Lung (tissue), 16 donors: ENCODE data around the gene ADAM17. TPM values are rescaled to one million over a fixed set of nuclear protein-coding genes. Genes with fewer than 3 reads are reported as not detected.

Experiments used
- ATAC-seq: fragments of 200-7000 bp; cut with Tn5 transposase; one replicate; pipeline ENCODE4 v1.9.1; 2020; ENCODE audit warnings: moderate number of reproducible peaks; ENCODE audit not compliant: insufficient read depth, low FRiP score
- DNase-seq, 3 donors: peaks; one replicate each; pipeline ENCODE4 v3.0.0-alpha.2; 2013 to 2017
- H3K27ac ChIP-seq, 2 donors: one replicate each; pipeline ENCODE4 v1.5.1; 2013; ENCODE audit warnings: mild to moderate bottlenecking in 2 of 2, moderate library complexity in 2 of 2, control low read depth in 1 of 2, inconsistent platforms in 1 of 2, low read depth in 1 of 2, low read length in 1 of 2
- H3K27me3 ChIP-seq, 3 donors: one replicate each; pipeline ENCODE4 v1.5.1; 2013; ENCODE audit warnings: low read length in 2 of 3; ENCODE audit not compliant: control insufficient read depth in 3 of 3, insufficient read depth in 3 of 3
- H3K36me3 ChIP-seq, 4 donors: one replicate each; pipeline ENCODE4 v1.5.1; 2013; ENCODE audit warnings: low read length in 4 of 4, mild to moderate bottlenecking in 1 of 4, moderate library complexity in 1 of 4; ENCODE audit not compliant: control insufficient read depth in 4 of 4, insufficient read depth in 4 of 4
- H3K4me1 ChIP-seq, 5 donors: one replicate each; pipeline ENCODE4 v1.5.1; 2013; ENCODE audit warnings: low read length in 5 of 5, mild to moderate bottlenecking in 2 of 5, moderate library complexity in 1 of 5; ENCODE audit not compliant: control insufficient read depth in 5 of 5, insufficient read depth in 5 of 5
- H3K4me3 ChIP-seq: one replicate; pipeline ENCODE4 v1.5.1; 2013; ENCODE audit warnings: mild to moderate bottlenecking, control low read depth, moderate library complexity
- H3K9ac ChIP-seq, 2 donors: one replicate each; pipeline ENCODE4 v1.5.1; 2013; ENCODE audit warnings: low read length in 2 of 2, control low read depth in 1 of 2; ENCODE audit not compliant: insufficient read depth in 1 of 2
- H3K9me3 ChIP-seq, 4 donors: one replicate each; pipeline ENCODE4 v1.5.1; 2013; ENCODE audit warnings: low read length in 3 of 4, mild to moderate bottlenecking in 1 of 4, moderate library complexity in 1 of 4; ENCODE audit not compliant: control insufficient read depth in 4 of 4, insufficient read depth in 3 of 4
- WGBS, 2 donors: extraction: QIAGEN DNeasy Blood & Tissue Kit; methylation state at CpG; one replicate each; pipeline ENCODE4 v1.1.7; 2013; 5-methylcytosine and 5-hydroxymethylcytosine counted together
- long read RNA-seq, 5 donors: transcript quantifications; one replicate each; lab custom pipeline, GENCODE V29; 2026
- polyA plus RNA-seq, 2 donors: library from polyadenylated mRNA; stranded (reverse); fragments of 200-250 nt; gene quantifications; one replicate each; pipeline ENCODE4 v1.2.1, GENCODE V29; 2013
- total RNA-seq, 2 donors: library from RNA; depleted of rRNA in 1 of 2; stranded (reverse); fragments of >200 nt in 1 of 2; gene quantifications; one replicate each; pipeline ENCODE4 v1.2.1, GENCODE V29; 2014 to 2021
- TF ChIP-seq, protein P1 (sequence below): IDR thresholded peaks from 2 replicates; pipeline ENCODE4 v1.5.1; 2012; ENCODE audit warnings: mild to moderate bottlenecking; ENCODE audit errors: control extremely low read depth, extremely low read depth
- donor health status: control.
- donor health status: control.
- donor health status: Bipolar disorder and iron deficiency.
- donor health status: healthy.
- donor health status: DM: yes; HTN: yes; CAD: no.

ADAM17 gene
- 10 to 100 TPM; 52.8 to 56.1 TPM for total RNA-seq
- polyA plus RNA-seq = 10 to 100 TPM; 16.8 to 29.6 TPM
- long read RNA-seq, donor 1, full-length matches to known transcripts = 7 of 7 reads
- long read RNA-seq, donor 1, partial matches to known transcripts = 0 of 7 reads
- long read RNA-seq, donor 1, other reads (novel, unspliced or antisense) = 0 of 7 reads
- long read RNA-seq, donor 2, full-length matches to known transcripts = 3 of 3 reads
- long read RNA-seq, donor 2, partial matches to known transcripts = 0 of 3 reads
- long read RNA-seq, donor 2, other reads (novel, unspliced or antisense) = 0 of 3 reads
- long read RNA-seq, donor 3, partial matches to known transcripts = 6 of 25 reads
- long read RNA-seq, donor 3, other reads (novel, unspliced or antisense) = 18 of 25 reads
- long read RNA-seq, donor 4 = 0 reads
- long read RNA-seq, donor 5, full-length matches to known transcripts = 4 of 4 reads
- long read RNA-seq, donor 5, partial matches to known transcripts = 0 of 4 reads
- long read RNA-seq, donor 5, other reads (novel, unspliced or antisense) = 0 of 4 reads

DNA sequence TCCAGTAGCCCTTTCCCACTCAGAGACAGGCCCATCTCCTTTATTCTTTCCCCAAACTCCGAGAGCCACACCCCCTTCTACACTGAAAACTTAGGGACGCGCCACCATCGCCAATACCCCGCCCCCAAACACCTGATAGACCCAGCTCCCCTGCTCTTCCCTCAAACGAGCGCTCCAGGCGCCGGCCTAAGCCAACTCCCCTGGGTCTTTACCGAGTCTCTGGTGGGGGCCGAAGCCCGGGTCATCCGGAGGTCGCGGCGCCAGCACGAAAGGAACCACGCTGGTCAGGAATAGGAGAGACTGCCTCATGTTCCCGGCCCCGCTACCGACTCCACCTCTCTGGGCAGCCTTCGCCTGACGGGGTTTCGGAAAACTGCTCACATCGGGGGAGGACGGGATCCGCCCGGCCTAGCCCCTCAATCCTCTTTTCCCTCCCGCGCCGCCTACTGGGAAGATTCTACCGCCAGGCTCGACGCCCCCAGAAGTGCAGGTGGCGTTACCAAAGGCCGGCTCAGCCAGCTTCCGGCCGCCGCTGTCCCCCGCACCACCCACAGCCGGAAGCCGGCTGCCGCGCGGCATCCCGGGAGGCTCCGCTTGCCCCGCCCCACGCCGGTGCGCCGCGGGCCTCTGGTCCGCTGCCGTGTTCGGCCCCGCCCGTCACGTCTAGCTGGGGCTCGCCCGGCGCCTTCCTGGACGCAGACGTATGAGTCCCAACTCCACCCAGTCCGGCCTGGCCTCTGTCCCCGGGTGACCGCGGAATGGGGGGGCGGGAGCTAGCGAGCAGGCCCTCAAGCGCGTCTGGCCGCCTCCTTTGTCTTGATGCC, at the start of gene ADAM17:
Gene ADAM17 (minus strand): TSS at position 534 of the 824 bp plus-strand sequence. CDS start 225 bp downstream, at position 309.
- Histone ChIP-seq H3K36me3 (no peaks in the 10 kb centered on the region), H3K4me3 (peak within 1 kb of the TSS; percentile 69), H3K27me3 (no peaks in the 10 kb centered on the region), H3K9ac (peak within 1 kb of the TSS; percentile 85 to 97), H3K4me1 (peaks cover 0 to 29% (median 11%) of the 10 kb centered on the region in 5 donors), H3K9me3 (no peaks in the 10 kb centered on the region), H3K27ac (peak within 1 kb of the TSS; percentile 98 to 99)
- WGBS, 2 donors = 0% methylated on average over 70 to 73 of the region's 73 CpGs
- peak; percentile 95 to 97 (median 96) for DNase-seq
- peak; percentile 96 for ATAC-seq
- TF ChIP-seq, protein P1, sequence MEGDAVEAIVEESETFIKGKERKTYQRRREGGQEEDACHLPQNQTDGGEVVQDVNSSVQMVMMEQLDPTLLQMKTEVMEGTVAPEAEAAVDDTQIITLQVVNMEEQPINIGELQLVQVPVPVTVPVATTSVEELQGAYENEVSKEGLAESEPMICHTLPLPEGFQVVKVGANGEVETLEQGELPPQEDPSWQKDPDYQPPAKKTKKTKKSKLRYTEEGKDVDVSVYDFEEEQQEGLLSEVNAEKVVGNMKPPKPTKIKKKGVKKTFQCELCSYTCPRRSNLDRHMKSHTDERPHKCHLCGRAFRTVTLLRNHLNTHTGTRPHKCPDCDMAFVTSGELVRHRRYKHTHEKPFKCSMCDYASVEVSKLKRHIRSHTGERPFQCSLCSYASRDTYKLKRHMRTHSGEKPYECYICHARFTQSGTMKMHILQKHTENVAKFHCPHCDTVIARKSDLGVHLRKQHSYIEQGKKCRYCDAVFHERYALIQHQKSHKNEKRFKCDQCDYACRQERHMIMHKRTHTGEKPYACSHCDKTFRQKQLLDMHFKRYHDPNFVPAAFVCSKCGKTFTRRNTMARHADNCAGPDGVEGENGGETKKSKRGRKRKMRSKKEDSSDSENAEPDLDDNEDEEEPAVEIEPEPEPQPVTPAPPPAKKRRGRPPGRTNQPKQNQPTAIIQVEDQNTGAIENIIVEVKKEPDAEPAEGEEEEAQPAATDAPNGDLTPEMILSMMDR = peak; percentile 16

DNA sequence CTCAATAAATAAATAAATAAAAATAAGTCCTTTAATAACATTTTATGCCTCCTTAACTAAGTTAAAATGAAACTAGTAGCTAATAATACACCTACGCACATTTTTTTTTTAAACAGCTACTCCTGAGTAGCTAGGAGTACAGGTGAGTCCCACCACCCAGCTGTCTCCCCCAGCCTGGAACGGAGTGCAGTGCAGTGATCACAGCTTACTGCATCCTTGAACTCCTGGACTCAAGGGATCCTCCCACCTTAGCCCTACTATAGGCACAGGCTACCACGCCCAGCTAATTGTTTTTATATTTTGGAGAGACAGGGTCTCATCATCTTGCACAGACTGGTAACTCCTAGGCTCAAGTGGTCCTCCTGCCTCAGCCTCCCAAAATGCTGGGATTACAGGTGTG, 46.8 kb upstream of the ADAM17 start:
- Histone ChIP-seq H3K9me3 (peaks cover 0 to 17% (median 7%) of the 10 kb centered on the region in 4 donors), H3K36me3 (peaks cover 4 to 27% (median 19%) of the 10 kb centered on the region in 4 donors), H3K27me3 (no peaks in the 10 kb centered on the region), H3K9ac (no peak overlapping the region), H3K27ac (no peak overlapping the region), H3K4me1 (peaks cover 0 to 1% (median 0%) of the 10 kb centered on the region in 5 donors), H3K4me3 (no peak overlapping the region)
- ATAC-seq (no peak), DNase-seq (no peak)
- WGBS, 2 donors = 96 to 97% methylated on average over 3 of the region's 3 CpGs
- TF ChIP-seq, protein P1 = no peak

DNA sequence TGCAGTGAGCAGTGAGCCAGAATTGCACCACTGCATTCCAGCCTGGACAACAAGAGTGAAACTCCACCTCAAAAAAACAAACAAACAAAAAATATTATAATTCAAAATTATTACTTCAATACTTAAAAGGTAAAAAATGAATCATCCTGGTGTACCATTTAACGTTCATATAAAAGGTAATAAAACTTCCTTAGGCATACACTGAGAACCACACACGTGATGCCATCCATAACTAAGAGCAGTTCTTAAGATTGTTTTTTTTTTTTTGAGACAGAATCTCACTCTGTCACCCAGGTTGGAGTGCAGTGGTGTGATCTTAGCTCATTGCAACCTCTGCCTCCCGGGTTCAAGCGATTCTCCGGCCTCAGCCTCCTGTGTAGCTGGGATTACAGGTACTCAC, 45.8 kb upstream of the ADAM17 start:
- peaks cover 0 to 3% (median 0%) of the 10 kb centered on the region in 5 donors for H3K4me1 ChIP-seq
- TF ChIP-seq, protein P1 = no peak
- WGBS, 2 donors = 96 to 97% methylated on average over 5 of the region's 5 CpGs
- no peak overlapping the region for H3K4me3 ChIP-seq
- H3K9me3 ChIP-seq = peaks cover 0 to 17% (median 7%) of the 10 kb centered on the region in 4 donors
- no peak overlapping the region for H3K9ac ChIP-seq
- H3K27ac ChIP-seq = no peak overlapping the region
- ATAC-seq = no peak
- no peak for DNase-seq
- peaks cover 4 to 29% (median 19%) of the 10 kb centered on the region in 4 donors for H3K36me3 ChIP-seq
- no peaks in the 10 kb centered on the region for H3K27me3 ChIP-seq
